HG02852 (cell line): ENCODE results near the gene ZSWIM7.
"Not testable (repeated sequence)": the region's sequence is repeated elsewhere in the genome, so short reads cannot be mapped to it uniquely, and the experiment has no call there.

Experiments used
- ATAC-seq: cut with Tn5 transposase; IDR thresholded peaks from one replicate; pipeline ENCODE4 v1.9.1; 2021; ENCODE audit warnings: mild to moderate bottlenecking, moderate library complexity; ENCODE audit not compliant: unreplicated experiment

Gene ZSWIM7

DNA sequence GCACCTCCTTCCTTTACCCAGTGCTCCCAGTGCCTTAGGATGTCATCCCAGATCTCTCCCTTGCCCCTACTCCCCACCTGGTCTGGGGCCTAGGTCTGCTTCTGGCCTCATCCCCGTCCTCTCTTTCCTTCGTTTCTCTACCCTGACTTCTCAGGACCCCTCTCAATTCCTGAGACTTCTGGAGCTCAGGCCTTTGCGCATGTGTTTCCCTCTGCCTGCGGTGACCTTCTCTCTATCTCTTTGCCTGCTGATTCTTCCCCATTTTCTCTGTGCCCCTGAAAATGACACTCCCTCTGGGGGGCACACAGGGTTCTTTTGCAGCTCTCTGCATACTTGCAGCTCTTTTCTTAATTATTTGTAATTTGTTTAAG is 41.0 kb downstream of the ZSWIM7 start:
- no peak for ATAC-seq

DNA sequence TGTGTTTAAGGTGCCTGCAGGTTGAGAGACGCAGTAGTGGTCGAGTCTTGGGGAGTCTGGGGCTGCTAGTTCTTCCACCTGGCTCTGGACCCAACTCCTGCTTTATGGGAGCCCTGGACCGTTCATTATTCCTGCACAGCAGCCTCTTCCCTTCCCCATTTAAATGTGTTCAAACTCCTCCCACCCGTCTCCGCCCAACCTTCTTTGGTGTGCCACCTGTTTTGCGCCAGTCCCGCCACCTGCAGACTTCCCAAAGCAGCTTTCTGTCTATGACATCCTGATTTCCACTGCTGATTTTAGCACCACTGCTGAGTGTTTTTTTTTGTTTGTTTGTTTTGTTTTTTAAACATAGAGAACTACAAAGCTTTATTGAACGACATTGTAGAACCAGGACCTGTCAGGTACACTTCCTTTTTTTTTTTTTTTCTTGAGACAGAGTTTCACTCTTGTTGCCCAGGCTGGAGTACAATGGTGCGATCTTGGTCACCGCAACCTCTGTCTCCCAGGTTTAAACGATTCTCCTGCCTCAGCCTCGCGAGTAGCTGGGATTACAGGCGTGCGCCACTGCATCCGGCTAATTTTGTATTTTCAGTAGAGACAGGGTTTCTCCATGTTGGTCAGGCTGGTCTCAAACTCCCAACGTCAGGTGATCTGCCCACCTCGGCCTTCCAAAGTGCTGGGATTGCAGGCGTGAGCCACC is 41.7 kb downstream of the ZSWIM7 start:
- no peak for ATAC-seq

- ATAC-seq, result no peak
These were observed 42.3 kb downstream of the ZSWIM7 start for GRCh38 chr17:15957206-15957605.

DNA sequence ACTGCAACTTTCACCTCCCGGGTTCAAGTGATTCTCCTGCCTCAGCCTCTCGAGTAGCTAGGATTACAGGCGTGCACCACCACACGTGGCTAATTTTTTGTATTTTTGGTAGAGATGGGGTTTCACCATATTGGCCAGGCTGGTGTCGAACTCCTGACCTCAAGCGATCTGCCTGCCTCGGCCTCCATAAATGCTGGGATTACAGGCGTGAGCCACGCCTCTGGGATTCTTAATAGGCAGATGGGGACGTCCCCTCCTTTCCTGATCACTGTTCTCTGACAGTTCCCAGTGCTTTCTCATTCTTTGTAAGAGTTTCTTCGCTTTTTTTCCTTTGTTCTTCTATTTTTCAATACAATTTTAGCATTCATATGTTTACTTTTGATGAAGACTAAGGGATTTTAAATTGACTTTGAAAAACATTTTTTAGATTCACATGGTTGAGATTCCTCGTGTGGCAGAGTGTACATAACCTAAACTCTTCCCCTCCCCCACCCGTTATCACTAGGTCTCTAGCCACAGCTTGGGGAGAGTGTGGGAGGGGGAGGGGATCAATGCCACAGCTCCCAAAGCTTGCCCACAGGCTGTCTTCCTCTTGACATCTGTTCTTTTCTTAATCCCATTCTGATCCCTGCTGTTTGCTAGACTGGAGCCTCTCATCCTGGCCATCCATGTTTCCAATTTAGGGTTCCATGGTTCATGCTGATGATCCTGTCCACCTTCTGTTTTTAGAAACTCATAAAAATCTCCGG is 43.5 kb downstream of the ZSWIM7 start:
- no peak for ATAC-seq

DNA sequence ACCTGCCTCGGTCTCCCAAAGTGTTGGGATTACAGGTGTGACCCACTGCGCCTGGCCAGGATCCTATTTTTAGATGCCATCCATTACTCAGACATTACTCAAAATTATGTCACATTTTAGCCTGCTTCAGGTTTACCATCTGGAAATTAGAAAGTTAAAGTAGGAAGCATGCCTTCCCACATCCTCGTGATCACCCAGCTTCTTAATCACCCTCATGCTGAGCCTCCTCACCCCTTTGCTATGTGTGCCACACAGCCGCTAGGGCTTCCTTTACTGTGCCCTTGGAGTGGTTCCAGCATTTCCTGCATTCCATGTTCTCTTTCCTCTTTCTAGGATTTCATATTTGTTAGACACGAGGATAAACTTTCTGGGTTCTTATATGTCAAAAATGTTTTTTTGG is 45.3 kb downstream of the ZSWIM7 start:
- ATAC-seq, result no peak

DNA sequence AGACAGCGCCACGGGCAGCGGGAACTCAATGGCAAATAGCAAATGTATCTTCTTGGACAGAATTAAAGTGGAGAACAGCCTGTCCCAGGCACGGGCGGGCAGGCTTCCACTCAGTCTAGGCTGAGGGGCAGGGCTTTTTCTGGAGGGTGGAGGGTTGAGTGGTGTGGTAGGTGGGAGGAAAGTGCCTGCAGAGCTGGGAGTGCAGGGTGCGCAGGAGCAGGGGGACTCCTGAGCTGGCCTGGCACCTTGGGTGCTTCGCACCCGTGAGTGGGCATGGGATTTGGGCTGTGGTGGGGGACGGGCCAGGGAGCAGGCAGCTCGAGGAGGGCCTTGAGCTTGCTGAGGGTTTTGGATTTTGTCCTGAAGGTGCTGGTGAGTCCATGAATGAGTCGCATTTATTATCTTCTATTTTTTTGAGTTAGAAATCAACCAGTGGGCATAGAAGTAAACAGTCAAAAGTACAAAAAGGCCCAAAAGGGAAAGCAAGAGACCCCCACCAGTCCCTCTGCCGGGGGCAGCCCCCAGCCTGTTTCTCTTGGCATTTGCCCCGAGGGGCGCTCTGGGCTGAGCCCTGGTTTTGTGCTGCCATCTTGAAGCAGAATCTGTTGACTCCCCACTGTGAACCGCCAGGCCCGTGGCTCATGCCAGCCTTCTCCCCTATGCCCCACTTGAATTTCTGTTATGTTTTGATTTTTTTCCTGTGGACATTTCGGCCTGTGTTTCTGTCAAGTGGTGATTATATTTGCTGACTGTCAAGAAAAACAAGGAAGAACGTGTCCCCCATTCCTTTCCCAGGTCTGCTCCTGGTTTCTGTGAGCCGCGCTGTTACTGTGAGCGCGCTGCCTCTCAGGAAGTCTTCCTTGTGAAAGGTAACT is 46.4 kb downstream of the ZSWIM7 start:
- no peak for ATAC-seq

- no peak for ATAC-seq
These were observed 47.4 kb downstream of the ZSWIM7 start for GRCh38 chr17:15952048-15952532.

DNA sequence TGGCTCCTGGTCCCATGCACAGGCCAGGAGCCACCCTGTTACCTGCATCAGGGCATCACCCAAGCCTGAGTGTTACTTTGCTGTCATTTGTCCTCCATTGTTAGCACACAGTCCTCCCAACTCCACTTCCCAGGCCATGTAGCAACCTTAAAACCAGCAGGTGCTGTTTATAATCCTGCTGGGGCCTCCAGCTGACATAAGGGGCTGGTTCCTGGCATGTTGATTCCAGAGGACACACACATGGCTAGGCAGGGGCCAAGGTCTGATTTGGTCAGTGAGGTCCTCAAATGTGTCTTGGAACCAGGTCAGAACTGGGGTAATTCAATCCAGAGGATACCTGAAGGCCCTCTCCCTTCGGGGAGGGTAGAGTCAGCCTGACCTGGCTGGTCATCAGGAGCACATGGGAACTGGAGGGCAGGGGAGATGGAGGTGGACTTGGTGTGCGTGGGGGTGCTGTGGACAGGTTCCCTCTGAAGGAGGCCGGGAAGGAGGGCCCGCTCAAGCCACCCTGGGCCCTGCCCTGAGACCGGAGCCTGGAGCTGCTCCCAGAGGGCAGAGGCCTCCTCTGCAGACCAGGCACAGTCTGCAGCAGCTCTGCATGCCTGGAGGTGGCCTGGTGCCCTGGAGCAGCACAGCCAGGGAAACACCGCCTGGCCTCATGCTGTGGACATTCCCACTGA is 48.0 kb downstream of the ZSWIM7 start:
- no peak for ATAC-seq

DNA sequence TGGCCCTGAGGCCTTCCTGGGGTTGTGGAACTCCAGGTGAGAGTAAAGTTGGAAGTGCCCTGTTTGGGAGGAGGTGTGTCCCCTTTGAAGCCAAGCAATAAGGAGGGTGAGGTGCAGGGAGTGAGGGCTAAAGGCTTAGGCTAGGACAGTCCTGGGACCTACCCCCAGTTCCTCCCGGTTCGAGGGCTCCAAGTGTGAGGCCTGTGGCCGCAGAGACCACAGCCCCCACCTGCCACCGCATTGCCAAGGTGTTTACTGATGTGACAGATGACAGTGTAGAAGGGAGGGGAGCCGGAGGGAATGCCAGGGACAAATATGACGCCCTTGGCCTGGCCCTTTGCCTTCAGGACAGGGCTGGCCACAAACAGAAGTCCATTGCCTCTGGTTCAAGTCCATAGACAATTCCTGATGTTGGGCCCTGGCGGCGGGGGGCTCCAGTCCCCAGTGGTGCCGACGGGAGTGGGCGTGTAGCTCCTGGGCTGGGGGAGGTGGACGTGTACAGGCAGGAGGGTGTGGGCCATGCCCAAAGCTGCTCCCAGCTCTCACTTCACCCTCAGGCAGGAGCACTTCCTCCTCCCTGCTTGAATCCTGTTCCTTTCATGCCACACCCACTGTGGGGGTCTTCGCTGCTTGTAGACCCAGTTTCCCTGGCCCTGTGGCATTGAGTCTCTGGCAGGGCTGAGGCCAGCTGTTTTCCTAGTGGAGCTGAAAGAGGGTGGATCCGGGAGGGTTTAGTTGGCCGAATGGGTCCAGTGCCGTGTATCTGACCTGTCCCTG is 51.3 kb downstream of the ZSWIM7 start:
- ATAC-seq, result no peak

DNA sequence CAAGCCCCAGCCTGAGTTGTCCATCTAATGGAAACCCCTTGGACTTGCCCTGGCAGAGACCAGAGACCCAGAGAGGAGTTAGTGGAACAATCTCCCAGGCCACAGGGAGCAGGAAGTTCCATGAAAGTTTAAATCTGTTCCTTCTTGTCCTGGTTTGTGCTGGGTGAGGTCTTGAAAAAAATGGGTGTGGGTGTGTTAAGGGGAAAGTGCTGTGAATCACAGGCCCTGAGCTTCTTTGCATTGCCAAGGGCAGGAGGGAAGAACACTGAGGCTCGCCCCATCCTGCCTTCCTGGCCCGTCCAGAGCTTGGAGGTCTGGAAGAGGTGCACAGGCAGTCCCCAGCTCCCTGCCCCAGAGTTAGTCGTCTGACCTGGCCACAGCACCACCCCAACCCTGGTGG is 52.2 kb downstream of the ZSWIM7 start:
- ATAC-seq, result no peak

GRCh38 chr17:15946611-15947120 is 52.8 kb downstream of the ZSWIM7 start:
- ATAC-seq, result no peak

- no peak for ATAC-seq
These were observed 53.8 kb downstream of the ZSWIM7 start for GRCh38 chr17:15945527-15946191.

GRCh38 chr17:15944759-15945526 is 54.6 kb downstream of the ZSWIM7 start, which contains the start of gene ADORA2B:
TSS of gene ADORA2B (plus strand) at chr17:15945130. CDS start at chr17:15945249, 119 bp downstream.
- no peak for ATAC-seq

DNA sequence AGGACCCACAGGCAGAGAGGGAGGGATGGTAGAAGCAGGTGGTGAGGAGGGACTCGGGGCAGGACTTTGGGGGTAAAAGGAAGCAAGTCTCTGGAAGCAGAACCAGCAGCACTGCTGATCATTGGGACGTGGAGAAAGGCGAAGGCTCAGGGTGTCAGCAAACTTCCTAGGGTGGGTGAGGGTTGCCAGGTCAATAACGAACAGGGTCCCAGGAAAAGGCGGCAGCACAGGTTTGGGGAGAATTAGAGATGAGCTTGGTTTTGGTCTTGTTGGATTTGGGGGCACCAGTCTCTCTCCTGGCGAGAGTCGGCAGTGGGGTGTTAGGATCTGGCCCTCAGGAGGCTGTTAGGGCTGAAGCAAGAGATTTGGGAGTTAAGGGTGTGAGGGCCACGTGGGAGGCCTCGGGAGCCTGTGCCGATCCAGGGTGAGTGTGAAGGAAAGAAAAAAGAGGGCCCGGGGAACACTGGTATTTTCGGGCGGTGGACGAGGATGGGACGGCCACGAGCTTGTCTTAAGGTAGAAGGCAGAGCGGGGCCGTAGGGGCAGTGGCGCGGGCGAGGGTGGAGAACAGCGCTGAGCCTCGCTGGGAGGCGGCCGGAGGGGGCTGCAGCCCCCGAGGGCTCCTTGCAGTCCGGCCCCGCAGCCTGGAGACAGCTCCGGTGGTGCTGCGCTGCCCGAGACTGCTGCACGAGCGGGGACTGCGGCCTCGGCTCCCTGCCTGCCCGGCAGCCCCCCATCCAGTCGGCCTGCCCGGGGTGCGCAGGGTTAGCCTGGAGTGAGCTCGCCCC is 55.3 kb downstream of the ZSWIM7 start:
- no peak for ATAC-seq

- ATAC-seq, result no peak
These were observed 57.2 kb downstream of the ZSWIM7 start for GRCh38 chr17:15942207-15942833.

DNA sequence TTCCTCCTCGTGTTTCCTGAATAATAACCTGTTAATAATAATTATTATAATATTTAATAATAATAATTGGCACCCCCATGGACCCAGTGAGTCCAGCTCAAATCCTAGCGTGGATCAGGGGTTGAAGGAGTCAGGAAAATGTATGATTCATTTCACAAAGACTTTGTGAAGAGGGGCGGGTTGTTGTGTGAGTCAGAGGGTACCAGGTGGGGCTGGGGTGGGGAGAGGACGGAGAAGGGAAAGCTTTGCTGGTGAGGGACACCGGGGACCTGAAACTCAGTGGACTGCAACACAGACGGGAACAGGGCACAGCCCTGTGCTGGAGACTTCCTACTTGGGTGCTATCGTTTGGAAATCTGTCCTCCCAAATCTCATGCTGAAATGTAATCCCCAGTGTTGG is 57.7 kb downstream of the ZSWIM7 start:
- ATAC-seq, result no peak

- ATAC-seq, result not testable (repeated sequence)
These were observed 63.0 kb downstream of the ZSWIM7 start for GRCh38 chr17:15936481-15936880.
